A172 (cell line): ENCODE measurements around the gene TDRD9. TPM values are rescaled to one million over a fixed set of nuclear protein-coding genes. Genes with fewer than 3 reads are reported as not detected.

Source experiments
- DNase-seq: peaks from one replicate; pipeline ENCODE4 v3.0.0-alpha.2; 2015; ENCODE audit warnings: low spot score
- total RNA-seq: library from RNA; depleted of rRNA; stranded (reverse); fragments of >200 nt; shearing (Covaris generic); gene quantifications from 2 replicates; pipeline ENCODE4 v1.2.3, GENCODE V29; 2014

Gene TDRD9
- total RNA-seq, 1 experiment from 2014 or later, result not detected

- DNase-seq, result no peak
Observed at GRCh38 chr14:103989964-103990363, 61.7 kb downstream of the TDRD9 start.

- DNase-seq, result no peak
Observed at GRCh38 chr14:103994535-103995184, 66.4 kb downstream of the TDRD9 start.

GRCh38 chr14:103995876-103996275 is 67.6 kb downstream of the TDRD9 start:
- DNase-seq, result no peak

- DNase-seq, result no peak
Observed at GRCh38 chr14:103997391-103997790, 69.1 kb downstream of the TDRD9 start.

- DNase-seq, result no peak
Observed at GRCh38 chr14:103998027-103998426, 69.8 kb downstream of the TDRD9 start.

- DNase-seq, result no peak
Observed at GRCh38 chr14:103999795-104000440, 71.7 kb downstream of the TDRD9 start.

GRCh38 chr14:104001003-104001402 is 72.7 kb downstream of the TDRD9 start:
- no peak for DNase-seq

- no peak for DNase-seq
Observed at GRCh38 chr14:104003616-104004015, 75.4 kb downstream of the TDRD9 start.

GRCh38 chr14:104004849-104005248 is 76.6 kb downstream of the TDRD9 start:
- DNase-seq, result no peak

- DNase-seq, result no peak
Observed at GRCh38 chr14:104005489-104005888, 77.2 kb downstream of the TDRD9 start.

GRCh38 chr14:104007121-104007520 is 78.9 kb downstream of the TDRD9 start:
- no peak for DNase-seq

GRCh38 chr14:104009297-104009696 is 81.0 kb downstream of the TDRD9 start:
- no peak for DNase-seq

- no peak for DNase-seq
Observed at GRCh38 chr14:104011824-104012517, 83.7 kb downstream of the TDRD9 start.

GRCh38 chr14:104014764-104015163 is 86.5 kb downstream of the TDRD9 start:
- DNase-seq, result no peak

- peak; percentile 1 for DNase-seq
Observed at GRCh38 chr14:104016873-104017650, 88.8 kb downstream of the TDRD9 start.

GRCh38 chr14:104019029-104019428 is 90.8 kb downstream of the TDRD9 start:
- no peak for DNase-seq

- DNase-seq, result no peak
Observed at GRCh38 chr14:104019806-104020205, 91.5 kb downstream of the TDRD9 start.

GRCh38 chr14:104020471-104020870 is 92.2 kb downstream of the TDRD9 start:
- DNase-seq, result no peak

- no peak for DNase-seq
Observed at GRCh38 chr14:104023325-104024055, 95.2 kb downstream of the TDRD9 start.

GRCh38 chr14:104025534-104025933 is 97.3 kb downstream of the TDRD9 start:
- DNase-seq, result no peak

- no peak for DNase-seq
Observed at GRCh38 chr14:104026024-104026423, 97.8 kb downstream of the TDRD9 start.

GRCh38 chr14:104030958-104031357 is 102.7 kb downstream of the TDRD9 start:
- DNase-seq, result no peak
